Measurements from ENCODE around the gene SRRM5.

Gene SRRM5

GRCh38 chr19:43622956-43623355 is 11.1 kb downstream of the SRRM5 start:
- no peak for DNase-seq (ENCODE audit: low read depth)
- H3K4me3 ChIP-seq (ENCODE audit: low read depth, low read length), result no peak overlapping the region
- TF ChIP-seq MAX (IDR thresholded peaks at IDR 0.05; ENCODE audit: low read depth, low read length), result no peak
- TF ChIP-seq POLR2A (IDR thresholded peaks at IDR 0.05; ENCODE audit: extremely low read depth, insufficient read length), result no peak
- no peak for TF ChIP-seq MYC (IDR thresholded peaks at IDR 0.05; ENCODE audit: low read depth, low read length)
- no peak for TF ChIP-seq CTCF (IDR thresholded peaks at IDR 0.05; ENCODE audit: low read depth, low read length)

DNA sequence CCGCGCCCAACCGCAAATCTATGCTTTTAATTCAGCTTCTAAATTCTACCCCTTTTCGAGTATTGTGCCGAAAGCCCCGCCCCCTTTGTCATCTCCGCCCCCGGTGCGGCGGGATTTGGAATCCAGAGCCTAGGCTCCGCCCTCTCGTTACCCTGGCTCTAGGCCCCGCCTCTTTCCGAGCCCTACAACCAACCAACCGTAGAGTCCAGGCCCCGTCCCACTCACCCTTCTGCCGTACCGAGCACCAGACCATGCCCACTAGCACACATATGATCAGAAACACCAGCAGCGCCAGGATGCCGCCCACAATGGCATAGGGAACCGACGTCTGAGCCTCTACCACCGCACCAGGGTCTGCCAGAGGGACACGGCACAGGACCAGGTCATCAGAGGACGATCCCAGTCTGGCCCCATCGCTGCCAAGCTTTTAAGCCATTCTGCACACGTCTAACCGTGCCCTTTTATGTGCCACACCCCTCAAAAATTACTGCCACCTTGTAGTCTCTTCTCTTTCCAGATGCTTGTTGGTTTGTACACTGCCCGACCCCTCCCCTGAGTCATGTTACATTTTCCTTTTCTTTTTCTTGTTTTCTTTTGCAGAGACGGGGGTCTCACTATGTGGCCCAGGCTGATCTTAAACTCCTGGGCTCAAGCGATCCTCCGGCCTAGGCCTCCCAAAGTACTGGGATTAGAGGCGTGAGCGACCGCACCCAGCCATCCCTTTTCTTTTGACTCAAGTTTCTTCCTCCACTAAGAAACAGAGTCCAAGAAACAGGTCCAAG is 12.2 kb downstream of the SRRM5 start:
- TF ChIP-seq POLR2A (IDR thresholded peaks at IDR 0.05; ENCODE audit: extremely low read depth, insufficient read length) (no peak), MAX (IDR thresholded peaks at IDR 0.05; ENCODE audit: low read depth, low read length) (no peak), CTCF (IDR thresholded peaks at IDR 0.05; ENCODE audit: low read depth, low read length) (no peak), MYC (IDR thresholded peaks at IDR 0.05; ENCODE audit: low read depth, low read length) (no peak)
- H3K4me3 ChIP-seq (ENCODE audit: low read depth, low read length), result no peak overlapping the region
- DNase-seq (ENCODE audit: low read depth), result no peak

- DNase-seq (ENCODE audit: low read depth), result peak; percentile 65
- TF ChIP-seq POLR2A (IDR thresholded peaks at IDR 0.05; ENCODE audit: extremely low read depth, insufficient read length) (no peak), MAX (IDR thresholded peaks at IDR 0.05; ENCODE audit: low read depth, low read length) (no peak), MYC (IDR thresholded peaks at IDR 0.05; ENCODE audit: low read depth, low read length) (no peak), CTCF (IDR thresholded peaks at IDR 0.05; ENCODE audit: low read depth, low read length) (no peak)
- no peak overlapping the region for H3K4me3 ChIP-seq (ENCODE audit: low read depth, low read length)
These were observed 13.0 kb downstream of the SRRM5 start for GRCh38 chr19:43624933-43625332.

- no peak overlapping the region for H3K4me3 ChIP-seq (ENCODE audit: low read depth, low read length)
- peak; percentile 14 for TF ChIP-seq CTCF (IDR thresholded peaks at IDR 0.05; ENCODE audit: low read depth, low read length)
- no peak for TF ChIP-seq POLR2A (IDR thresholded peaks at IDR 0.05; ENCODE audit: extremely low read depth, insufficient read length)
- peak; percentile 73 for DNase-seq (ENCODE audit: low read depth)
These were observed 14.2 kb downstream of the SRRM5 start for GRCh38 chr19:43625918-43626579.

DNA sequence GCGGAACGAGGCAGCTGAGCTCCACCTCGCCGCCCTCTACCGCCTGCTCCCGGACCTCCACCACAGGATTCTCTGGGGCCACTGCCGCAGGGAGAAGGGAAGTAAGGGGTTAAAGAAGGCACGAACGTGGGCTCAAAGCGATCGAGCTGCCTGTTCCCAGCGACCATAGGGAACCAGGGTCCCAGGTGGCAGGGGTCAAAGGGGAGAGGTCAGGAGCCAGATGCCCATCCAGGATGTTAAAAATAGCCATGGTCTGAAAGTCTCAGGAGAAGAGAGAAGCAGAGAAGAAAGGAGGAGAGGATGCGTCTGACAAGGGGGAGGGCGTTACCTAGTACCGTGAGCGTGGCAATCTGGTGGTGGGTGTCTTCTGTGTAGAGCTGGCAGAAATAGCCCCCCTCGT is 14.9 kb downstream of the SRRM5 start:
- DNase-seq (ENCODE audit: low read depth), result no peak
- no peak overlapping the region for H3K4me3 ChIP-seq (ENCODE audit: low read depth, low read length)
- no peak for TF ChIP-seq MAX (IDR thresholded peaks at IDR 0.05; ENCODE audit: low read depth, low read length)
- TF ChIP-seq MYC (IDR thresholded peaks at IDR 0.05; ENCODE audit: low read depth, low read length), result no peak
- no peak for TF ChIP-seq CTCF (IDR thresholded peaks at IDR 0.05; ENCODE audit: low read depth, low read length)

Measured in NB4 (cell line).